ENCODE data around the gene CHMP5.

CHMP5 gene

DNA sequence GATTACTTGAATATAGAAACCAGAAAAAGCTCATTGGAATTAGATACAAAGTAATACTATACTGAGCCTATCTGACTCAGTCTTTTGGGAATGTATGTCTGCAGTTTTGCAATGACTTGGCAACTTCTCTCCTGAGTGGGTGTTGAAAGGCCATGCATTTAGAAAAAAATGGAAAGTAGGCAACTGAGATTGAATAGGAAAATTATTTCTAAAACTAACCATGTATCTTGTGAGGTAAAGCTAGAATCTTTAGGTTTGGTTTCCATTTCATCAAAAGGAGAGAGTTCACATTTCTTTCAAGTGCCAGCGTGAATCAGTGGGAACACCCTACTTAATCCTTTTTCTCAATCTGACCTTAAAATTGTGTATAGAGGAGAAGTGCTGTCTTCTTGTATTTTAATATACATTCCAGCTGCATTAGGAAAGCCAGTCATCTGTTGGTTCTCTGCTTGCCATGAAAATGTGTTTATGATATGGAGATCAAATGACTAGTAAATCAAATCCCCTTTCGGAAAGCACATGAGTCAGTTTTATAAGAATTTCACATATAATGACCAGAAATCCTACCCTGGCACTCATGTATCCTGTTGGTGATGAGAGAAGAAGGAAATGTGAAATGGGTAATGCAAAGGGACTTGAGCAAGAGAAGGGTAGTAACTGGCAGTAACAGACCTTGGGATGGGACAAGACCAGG is 55.9 kb downstream of the CHMP5 start:
- H3K4me3 Mint-ChIP-seq = no peak overlapping the region
- peaks cover 99% of the 10 kb centered on the region for H3K36me3 Mint-ChIP-seq (ENCODE audit: low read depth)
- H3K27me3 Mint-ChIP-seq = no peaks in the 10 kb centered on the region
- H3K27ac Mint-ChIP-seq = no peak overlapping the region
- H3K4me1 Mint-ChIP-seq (ENCODE audit: low read depth) = no peaks in the 10 kb centered on the region
- intact Hi-C loops (cut with micrococcal nuclease) = no loop called here
- H3K9me3 Mint-ChIP-seq = no peaks in the 10 kb centered on the region

GRCh38 chr9:33329117-33329563 is 64.3 kb downstream of the CHMP5 start:
- intact Hi-C loops (cut with micrococcal nuclease) = no loop called here
- H3K4me3 Mint-ChIP-seq = no peak overlapping the region
- H3K9me3 Mint-ChIP-seq = no peaks in the 10 kb centered on the region
- H3K27me3 Mint-ChIP-seq = no peaks in the 10 kb centered on the region
- H3K27ac Mint-ChIP-seq = no peak overlapping the region
- H3K36me3 Mint-ChIP-seq (ENCODE audit: low read depth) = peaks cover 98% of the 10 kb centered on the region
- no peaks in the 10 kb centered on the region for H3K4me1 Mint-ChIP-seq (ENCODE audit: low read depth)

DNA sequence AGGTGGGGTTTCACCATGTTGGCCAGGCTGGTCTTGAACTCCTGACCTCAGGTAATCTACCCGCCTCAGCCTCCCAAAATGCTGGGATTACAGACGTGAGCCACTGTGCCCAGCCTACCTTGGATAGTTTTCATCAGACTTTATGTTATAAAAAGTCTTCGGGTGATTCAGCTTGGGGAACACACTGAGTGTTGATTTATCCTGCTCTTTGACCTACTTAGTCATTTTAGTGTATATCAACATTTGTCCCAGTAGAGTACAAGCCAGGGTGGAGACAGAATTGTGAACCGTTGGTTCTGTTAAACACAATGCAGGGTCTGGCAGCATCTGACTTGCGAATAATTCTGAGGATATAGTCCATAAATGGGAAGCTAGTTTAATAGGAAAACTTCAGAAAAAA is 65.1 kb downstream of the CHMP5 start:
- no peaks in the 10 kb centered on the region for H3K27me3 Mint-ChIP-seq
- H3K36me3 Mint-ChIP-seq (ENCODE audit: low read depth) = peaks cover 98% of the 10 kb centered on the region
- intact Hi-C loops (cut with micrococcal nuclease) = no loop called here
- no peaks in the 10 kb centered on the region for H3K4me1 Mint-ChIP-seq (ENCODE audit: low read depth)
- no peaks in the 10 kb centered on the region for H3K9me3 Mint-ChIP-seq
- H3K27ac Mint-ChIP-seq = no peak overlapping the region
- no peak overlapping the region for H3K4me3 Mint-ChIP-seq

- H3K27me3 Mint-ChIP-seq = no peaks in the 10 kb centered on the region
- intact Hi-C loops (cut with micrococcal nuclease) = no loop called here
- no peak overlapping the region for H3K27ac Mint-ChIP-seq
- H3K9me3 Mint-ChIP-seq = no peaks in the 10 kb centered on the region
- H3K4me3 Mint-ChIP-seq = no peak overlapping the region
- peaks cover 99% of the 10 kb centered on the region for H3K36me3 Mint-ChIP-seq (ENCODE audit: low read depth)
- H3K4me1 Mint-ChIP-seq (ENCODE audit: low read depth) = no peaks in the 10 kb centered on the region
These were observed 66.6 kb downstream of the CHMP5 start for GRCh38 chr9:33331377-33331891.
